SK-N-SH (cell line): ENCODE measurements around the gene MAN2B2. TPM values are rescaled to one million over a fixed set of nuclear protein-coding genes. Genes with fewer than 3 reads are reported as not detected.

Source experiments
- CTCF ChIA-PET: fragments of 300-600, 350-600 bp; formaldehyde crosslinking; extraction: SDS; loops from one replicate; lab custom pipeline; 2021; lab: Yijun Ruan, JAX
- POLR2A ChIA-PET: fragments of 350-600 bp; sonication (Branson Sonifier 250); formaldehyde crosslinking; extraction: SDS; loops from one replicate; lab custom pipeline; 2020; ENCODE audit warnings: antibody characterized with exemption, inconsistent platforms; lab: Yijun Ruan, JAX
- DNase-seq: peaks from one replicate; pipeline ENCODE4 v3.0.0; 2012
- H2AFZ ChIP-seq: fragments of 200-600 bp; sonication (generic); 2 replicates; pipeline ENCODE4 v1.8.1; 2016; ENCODE audit warnings: antibody characterized with exemption, mild to moderate bottlenecking, low read depth
- H3F3A ChIP-seq: fragments of 200-600 bp; sonication (generic); replicated peaks from 2 replicates; pipeline ENCODE3; 2016; ENCODE audit warnings: antibody characterized with exemption, mild to moderate bottlenecking; ENCODE audit not compliant: insufficient read depth
- H3K27ac ChIP-seq, 2 experiments: fragments of 200-500 bp in 1 of 2; fragments of 200-600 bp in 1 of 2; sonication (Bioruptor generic) in 1 of 2; sonication (generic), shearing (Covaris generic) in 1 of 2; 2 replicates each; pipeline versions ENCODE4 v1.5.1 to v1.6.1; 2014 to 2016; ENCODE audit warnings: low read depth in 2 of 2, inconsistent platforms in 1 of 2, low read length in 1 of 2, mild to moderate bottlenecking in 1 of 2, mixed read lengths in 1 of 2
- H3K27me3 ChIP-seq: fragments of 200-600 bp; sonication (generic), shearing (Covaris generic); 2 replicates; pipeline ENCODE4 v1.6.1; 2016; ENCODE audit warnings: mixed run types; ENCODE audit not compliant: insufficient read depth
- H3K36me3 ChIP-seq, 2 experiments: fragments of 200-500 bp in 1 of 2; fragments of 200-600 bp in 1 of 2; sonication (Bioruptor generic) in 1 of 2; sonication (generic) in 1 of 2; replicated peaks in 1 of 2; 2 replicates each; pipeline versions ENCODE3 to v1.5.1; 2014 to 2016; ENCODE audit warnings: low read length in 1 of 2, mild to moderate bottlenecking in 1 of 2; ENCODE audit not compliant: insufficient read depth in 2 of 2, control insufficient read depth in 1 of 2
- H3K4me1 ChIP-seq, 2 experiments: fragments of 200-500 bp in 1 of 2; fragments of 200-600 bp in 1 of 2; sonication (Bioruptor generic) in 1 of 2; sonication (generic), shearing (Covaris generic) in 1 of 2; 2 replicates each; pipeline versions ENCODE4 v1.5.1 to v1.6.1; 2014 to 2016; ENCODE audit warnings: low read depth in 1 of 2, low read length in 1 of 2, mixed run types in 1 of 2; ENCODE audit not compliant: insufficient read depth in 2 of 2, control insufficient read depth in 1 of 2
- H3K4me2 ChIP-seq: fragments of 200-600 bp; sonication (generic), shearing (Covaris generic); 2 replicates; pipeline ENCODE4 v1.6.1; 2017; ENCODE audit warnings: mixed run types
- H3K4me3 ChIP-seq, 2 experiments: fragments of 200-500 bp in 1 of 2; fragments of 200-600 bp in 1 of 2; sonication (Bioruptor generic) in 1 of 2; sonication (generic), shearing (Covaris generic) in 1 of 2; 2 replicates each; pipeline versions ENCODE4 v1.5.1 to v1.8.1; 2014 to 2016; ENCODE audit warnings: low read depth in 2 of 2, inconsistent platforms in 1 of 2, low read length in 1 of 2, mild to moderate bottlenecking in 1 of 2, mixed read lengths in 1 of 2, moderate library complexity in 1 of 2
- H3K79me2 ChIP-seq: fragments of 200-600 bp; sonication (generic); 2 replicates; pipeline ENCODE4 v1.8.1; 2017; ENCODE audit warnings: mild to moderate bottlenecking; ENCODE audit not compliant: insufficient read depth
- H3K9ac ChIP-seq: fragments of 200-600 bp; sonication (generic); 2 replicates; pipeline ENCODE4 v1.6.1; 2017; ENCODE audit warnings: mixed run types
- H3K9me2 ChIP-seq: fragments of 200-600 bp; sonication (generic); 2 replicates; pipeline ENCODE4 v1.6.1; 2017; ENCODE audit warnings: mixed run types
- H3K9me3 ChIP-seq: fragments of 200-600 bp; sonication (generic); 2 replicates; pipeline ENCODE4 v1.6.1; 2017; ENCODE audit warnings: mixed run types, mild to moderate bottlenecking, moderate library complexity
- H4K20me1 ChIP-seq: fragments of 200-600 bp; sonication (generic); 2 replicates; pipeline ENCODE4 v1.6.1; 2017; ENCODE audit warnings: mild to moderate bottlenecking, mixed run types; ENCODE audit not compliant: insufficient read depth
- CHD2 ChIP-seq: fragments of 150-350 bp; IDR thresholded peaks from 2 replicates; pipeline ENCODE4 v1.6.1; 2018; ENCODE audit warnings: low read length; ENCODE audit not compliant: partially characterized antibody
- EZH2phosphoT487 ChIP-seq: fragments of 200-600 bp; sonication (generic); IDR thresholded peaks from 2 replicates; pipeline ENCODE4 v1.6.1; 2017; ENCODE audit warnings: low read depth, mixed run types, mild to moderate bottlenecking, antibody characterized with exemption, moderate library complexity, borderline replicate concordance
- FOXM1 ChIP-seq: IDR thresholded peaks from 2 replicates; pipeline ENCODE4 v1.4.0; 2012; ENCODE audit warnings: low read depth, mild to moderate bottlenecking
- GABPA ChIP-seq: IDR thresholded peaks from 2 replicates; pipeline ENCODE4 v1.4.0; 2012; ENCODE audit warnings: low read depth, mild to moderate bottlenecking
- JUND ChIP-seq: IDR thresholded peaks from 2 replicates; pipeline ENCODE4 v1.4.0; 2012
- MEF2A ChIP-seq: IDR thresholded peaks from 2 replicates; pipeline ENCODE4 v1.4.0; 2012; ENCODE audit warnings: low read depth, borderline replicate concordance
- NFIC ChIP-seq: IDR thresholded peaks from 2 replicates; pipeline ENCODE4 v1.4.0; 2012; ENCODE audit warnings: borderline replicate concordance
- NRF1 ChIP-seq: IDR thresholded peaks from 2 replicates; pipeline ENCODE4 v1.6.1; 2012; ENCODE audit warnings: low read depth, mild to moderate bottlenecking, low read length
- POLR2AphosphoS5 ChIP-seq: IDR thresholded peaks from 2 replicates; pipeline ENCODE4 v1.6.1; 2012; ENCODE audit warnings: low read depth, low read length
- RAD21 ChIP-seq: IDR thresholded peaks from 2 replicates; pipeline ENCODE4 v1.6.1; 2012; ENCODE audit warnings: mild to moderate bottlenecking, low read length
- RXRA ChIP-seq: IDR thresholded peaks from 2 replicates; pipeline ENCODE4 v1.4.0; 2012; ENCODE audit warnings: low read depth, mild to moderate bottlenecking, borderline replicate concordance
- SIN3A ChIP-seq: IDR thresholded peaks from 2 replicates; pipeline ENCODE4 v1.6.1; 2012; ENCODE audit warnings: low read depth, mild to moderate bottlenecking, low read length, moderate library complexity, borderline replicate concordance
- TCF12 ChIP-seq: IDR thresholded peaks from 2 replicates; pipeline ENCODE4 v1.4.0; 2012
- USF1 ChIP-seq: IDR thresholded peaks from 2 replicates; pipeline ENCODE4 v1.4.0; 2012; ENCODE audit warnings: low read depth, borderline replicate concordance
- YY1 ChIP-seq: IDR thresholded peaks from 2 replicates; pipeline ENCODE4 v1.4.0; 2012; ENCODE audit warnings: low read depth, mild to moderate bottlenecking
- WGBS: methylation state at CpG from one replicate; pipeline ENCODE4 v1.1.6; 2017; ENCODE audit warnings: low lambda C conversion rate; 5-methylcytosine and 5-hydroxymethylcytosine counted together
- polyA plus RNA-seq, 3 experiments: library from polyadenylated mRNA; depleted of rRNA; stranded (reverse); fragments of >200 nt; gene quantifications; 2 replicates each; pipeline ENCODE4 v1.2.3, GENCODE V29; 2012
- TF ChIP-seq, protein P1 (sequence below): fragments of 150-350 bp; IDR thresholded peaks from 2 replicates; pipeline ENCODE4 v1.6.1; 2016; ENCODE audit warnings: mild to moderate bottlenecking, low read depth, low read length

The MAN2B2 gene
- polyA plus RNA-seq, 1 of the 3 experiments (the other 2 are of a cell fraction): 24.9 TPM

GRCh38 chr4:6527683-6528595 lies 47.0 kb upstream of the MAN2B2 start:
- Histone ChIP-seq H3F3A (no peaks in the 10 kb centered on the region), H3K4me2 (no peak overlapping the region), H3K9me3 (no peaks in the 10 kb centered on the region), H3K9ac (no peak overlapping the region), H3K4me3 (no peak overlapping the region), H3K4me1 (no peaks in the 10 kb centered on the region), H4K20me1 (no peaks in the 10 kb centered on the region), H3K27me3 (no peaks in the 10 kb centered on the region), H3K27ac (no peak overlapping the region), H2AFZ (no peak overlapping the region), H3K36me3 (no peaks in the 10 kb centered on the region), H3K9me2 (no peaks in the 10 kb centered on the region), H3K79me2 (no peaks in the 10 kb centered on the region)
- ChIA-PET POLR2A (no interaction called here), CTCF (interaction anchor here (1.0 to 4.2 kb wide), 5 partner anchors 18 to 200 kb away, joined by 3 to 27 read pairs (median 6); no protein-coding TSS in a partner anchor)
- TF ChIP-seq MEF2A (no peak), JUND (no peak), EZH2phosphoT487 (no peak), YY1 (no peak), SIN3A (no peak), POLR2AphosphoS5 (no peak), FOXM1 (no peak), NRF1 (no peak), NFIC (no peak), RAD21 (no peak), RXRA (no peak), CHD2 (no peak), GABPA (no peak), USF1 (no peak)
- TF ChIP-seq, protein P1, sequence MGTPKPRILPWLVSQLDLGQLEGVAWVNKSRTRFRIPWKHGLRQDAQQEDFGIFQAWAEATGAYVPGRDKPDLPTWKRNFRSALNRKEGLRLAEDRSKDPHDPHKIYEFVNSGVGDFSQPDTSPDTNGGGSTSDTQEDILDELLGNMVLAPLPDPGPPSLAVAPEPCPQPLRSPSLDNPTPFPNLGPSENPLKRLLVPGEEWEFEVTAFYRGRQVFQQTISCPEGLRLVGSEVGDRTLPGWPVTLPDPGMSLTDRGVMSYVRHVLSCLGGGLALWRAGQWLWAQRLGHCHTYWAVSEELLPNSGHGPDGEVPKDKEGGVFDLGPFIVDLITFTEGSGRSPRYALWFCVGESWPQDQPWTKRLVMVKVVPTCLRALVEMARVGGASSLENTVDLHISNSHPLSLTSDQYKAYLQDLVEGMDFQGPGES: no peak
- no peak for DNase-seq
- WGBS: 33% methylated on average over 16 of the region's 26 CpGs

DNA sequence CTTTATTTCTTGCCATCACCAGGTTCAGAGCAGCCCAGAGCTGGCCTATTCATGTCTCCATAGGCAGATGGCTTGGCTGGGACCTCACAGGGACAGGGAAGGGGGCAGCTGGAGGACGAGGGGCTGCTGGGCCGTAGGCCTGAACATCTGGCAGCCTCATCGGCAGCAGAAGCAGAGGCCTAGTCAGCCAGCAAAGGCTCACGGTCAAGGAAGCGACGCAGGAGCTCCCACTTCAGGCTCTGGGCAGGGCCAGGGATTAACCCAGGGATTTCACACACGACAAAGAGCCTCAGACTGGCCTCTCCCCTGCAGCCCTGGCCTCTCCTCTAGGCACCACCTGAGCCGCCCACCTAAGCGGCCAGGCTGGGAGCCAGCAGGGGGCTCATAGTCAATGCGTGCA lies 46.0 kb upstream of the MAN2B2 start:
- no peak for DNase-seq

More for the DNA sequence above, 46.0 kb upstream of the MAN2B2 start:
- H3K27me3 ChIP-seq: no peaks in the 10 kb centered on the region; the same call in 1 of the 2 replicates
- H3K9ac ChIP-seq: no peak overlapping the region
- no peak overlapping the region for H3K4me2 ChIP-seq
- no peaks in the 10 kb centered on the region for H3K4me1 ChIP-seq
- no peaks in the 10 kb centered on the region for H3K36me3 ChIP-seq
- no peak overlapping the region for H2AFZ ChIP-seq
- TF ChIP-seq TCF12: no peak
- H3K79me2 ChIP-seq: no peaks in the 10 kb centered on the region
- ChIA-PET POLR2A (no interaction called here), CTCF (interaction anchor here (1.4 to 1.8 kb wide), 2 partner anchors 17 to 198 kb away, joined by 4 to 11 read pairs; no protein-coding TSS in a partner anchor)
- no peaks in the 10 kb centered on the region for H3K9me2 ChIP-seq
- no peak overlapping the region for H3K4me3 ChIP-seq
- H3K27ac ChIP-seq: no peak overlapping the region
- H3K9me3 ChIP-seq: no peaks in the 10 kb centered on the region
- H3F3A ChIP-seq: no peaks in the 10 kb centered on the region
- WGBS: 54% methylated on average over 8 of the region's 10 CpGs
- no peaks in the 10 kb centered on the region for H4K20me1 ChIP-seq
